AG04449 (cell line): ENCODE measurements around the gene ANKRD33B.

Experiments used
- CTCF ChIA-PET: fragments of 350-600 bp; formaldehyde crosslinking; extraction: SDS; loops from one replicate; lab custom pipeline; 2021; ENCODE audit warnings: antibody characterized with exemption; lab: Yijun Ruan, JAX
- POLR2A ChIA-PET: fragments of 400-600, 350-600 bp; formaldehyde crosslinking; extraction: SDS; loops from one replicate; lab custom pipeline; 2020; ENCODE audit warnings: antibody characterized with exemption, inconsistent platforms; lab: Yijun Ruan, JAX
- DNase-seq: peaks from one replicate; pipeline ENCODE4 v3.0.0-alpha.2; 2010; ENCODE audit warnings: low read depth, low spot score
- H3K4me3 ChIP-seq: 2 replicates; pipeline ENCODE4 v1.5.1; 2011; ENCODE audit warnings: low read depth, mild to moderate bottlenecking, control low read depth, low read length
- CTCF ChIP-seq: IDR thresholded peaks from one replicate; pipeline ENCODE4 v1.5.1; 2011; ENCODE audit warnings: mild to moderate bottlenecking, moderate library complexity, low read length, control low read depth, inconsistent platforms; ENCODE audit not compliant: insufficient read depth; ENCODE audit errors: missing control alignments

ANKRD33B gene

GRCh38 chr5:10645671-10646070 lies 81.8 kb downstream of the ANKRD33B start:
- CTCF ChIA-PET: interaction anchor here (1.9 kb wide), 1 partner anchor 193 kb away, joined by 7 read pairs; no protein-coding TSS in a partner anchor
- no peak for TF ChIP-seq CTCF
- POLR2A ChIA-PET: no interaction called here
- H3K4me3 ChIP-seq: no peak overlapping the region
- DNase-seq: no peak

DNA sequence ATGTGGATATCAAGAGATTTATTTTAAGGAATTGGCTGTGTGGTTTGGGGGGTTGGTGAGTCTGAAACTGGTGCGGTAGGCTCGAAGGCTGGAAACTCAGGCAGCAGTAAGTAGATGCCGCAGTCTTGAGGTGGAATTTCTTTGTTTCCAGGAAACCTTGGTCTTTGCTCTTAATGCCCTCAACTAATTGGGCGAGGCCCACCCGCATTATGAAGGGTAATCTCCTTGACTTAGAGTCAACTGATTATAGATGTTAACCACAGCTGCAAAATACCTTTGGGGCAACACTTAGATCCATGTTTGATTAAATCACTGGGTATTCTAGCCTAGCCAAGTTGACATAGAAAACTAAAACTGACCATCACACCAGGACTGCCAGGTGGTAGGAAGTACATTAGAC lies 83.8 kb downstream of the ANKRD33B start:
- POLR2A ChIA-PET: no interaction called here
- CTCF ChIA-PET: no interaction called here
- TF ChIP-seq CTCF: no peak
- DNase-seq: no peak
- H3K4me3 ChIP-seq: no peak overlapping the region

- TF ChIP-seq CTCF: no peak
- DNase-seq: no peak
- CTCF ChIA-PET: no interaction called here
- POLR2A ChIA-PET: no interaction called here
- H3K4me3 ChIP-seq: no peak overlapping the region
Measured at GRCh38 chr5:10648806-10649665, 85.2 kb downstream of the ANKRD33B start.

GRCh38 chr5:10649666-10650380 lies 86.0 kb downstream of the ANKRD33B start:
- POLR2A ChIA-PET: no interaction called here
- CTCF ChIA-PET: no interaction called here
- DNase-seq: no peak
- no peak for TF ChIP-seq CTCF
- H3K4me3 ChIP-seq: no peak overlapping the region

DNA sequence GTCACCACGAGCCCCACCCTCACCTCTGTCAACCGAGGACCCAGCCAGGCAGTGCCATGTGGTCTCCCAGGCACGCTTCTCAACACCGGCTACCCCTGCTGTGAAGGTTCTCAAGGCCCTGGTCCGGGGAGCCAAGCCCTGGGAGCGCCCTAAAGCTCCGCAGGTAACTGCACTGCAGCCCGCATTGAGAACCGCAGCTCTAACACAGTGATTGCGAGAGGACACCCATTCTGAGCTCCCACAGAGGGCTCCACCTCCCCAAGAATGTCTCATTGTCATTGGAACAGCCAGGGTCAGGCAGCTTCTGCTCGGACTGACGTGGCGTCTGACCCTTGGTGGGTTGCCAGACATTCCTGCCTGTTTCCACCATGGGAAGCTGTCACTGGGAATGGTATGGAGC lies 88.3 kb downstream of the ANKRD33B start:
- DNase-seq: no peak
- no peak for TF ChIP-seq CTCF
- POLR2A ChIA-PET: no interaction called here
- CTCF ChIA-PET: interaction anchor here (1.5 to 1.9 kb wide), 2 partner anchors 24 to 200 kb away, joined by 4 to 11 read pairs; no protein-coding TSS in a partner anchor
- H3K4me3 ChIP-seq: no peak overlapping the region

- CTCF ChIA-PET: interaction anchor here (1.9 kb wide), 1 partner anchor 24 kb away, joined by 11 read pairs; no protein-coding TSS in a partner anchor
Measured at GRCh38 chr5:10652606-10653005, 88.7 kb downstream of the ANKRD33B start.

More at GRCh38 chr5:10652606-10653005, 88.7 kb downstream of the ANKRD33B start:
- H3K4me3 ChIP-seq: no peak overlapping the region
- POLR2A ChIA-PET: interaction anchor here (0.6 kb wide), 1 partner anchor 214 kb away, joined by 3 read pairs; no protein-coding TSS in a partner anchor
- no peak for TF ChIP-seq CTCF
- DNase-seq: no peak
